Measurements from ENCODE around the gene PPP4R2. TPM values are rescaled to one million over a fixed set of nuclear protein-coding genes. Genes with fewer than 3 reads are reported as not detected.

The PPP4R2 gene
- total RNA-seq, 3 donors from 2014 or later (not counting 1 experiment from before 2014, with no cell fraction given) = 50.4 to 72.8 (median 60.1) TPM

GRCh38 chr3:73101881-73102280, 105.3 kb downstream of the PPP4R2 start:
- intact Hi-C loops (cut with micrococcal nuclease) = loop anchor here (1.0 kb wide), 1 partner anchor 400 kb away; no protein-coding TSS in a partner anchor
- Mint-ChIP-seq H3K36me3 (no peaks in the 10 kb centered on the region), H3K9me3 (no peaks in the 10 kb centered on the region), H3K4me3 (no peak overlapping the region), H3K27me3 (ENCODE audit: low read depth in 2 of 2) (no peaks in the 10 kb centered on the region), H3K4me1 (no peaks in the 10 kb centered on the region), H3K27ac (no peak overlapping the region)
- TF ChIP-seq CTCF (IDR thresholded peaks at IDR 0.05) = no peak
- Histone ChIP-seq H3K9me3 (ENCODE audit: control insufficient read depth, insufficient read depth, low read length) (no peaks in the 10 kb centered on the region), H3K4me1 (ENCODE audit: control insufficient read depth, insufficient read depth, low read length) (no peaks in the 10 kb centered on the region), H3K27ac (ENCODE audit: low read length) (no peak overlapping the region), H3K27me3 (ENCODE audit: control insufficient read depth, insufficient read depth, low read length) (no peaks in the 10 kb centered on the region), H3K36me3 (ENCODE audit: control insufficient read depth, insufficient read depth, low read length) (no peaks in the 10 kb centered on the region), H3K4me3 (ENCODE audit: low read length) (no peak overlapping the region)
- WGBS (ENCODE audit: insufficient coverage) = 60% methylated on average over 1 of the region's 2 CpGs
- no peak for ATAC-seq
- no peak for DNase-seq

DNA sequence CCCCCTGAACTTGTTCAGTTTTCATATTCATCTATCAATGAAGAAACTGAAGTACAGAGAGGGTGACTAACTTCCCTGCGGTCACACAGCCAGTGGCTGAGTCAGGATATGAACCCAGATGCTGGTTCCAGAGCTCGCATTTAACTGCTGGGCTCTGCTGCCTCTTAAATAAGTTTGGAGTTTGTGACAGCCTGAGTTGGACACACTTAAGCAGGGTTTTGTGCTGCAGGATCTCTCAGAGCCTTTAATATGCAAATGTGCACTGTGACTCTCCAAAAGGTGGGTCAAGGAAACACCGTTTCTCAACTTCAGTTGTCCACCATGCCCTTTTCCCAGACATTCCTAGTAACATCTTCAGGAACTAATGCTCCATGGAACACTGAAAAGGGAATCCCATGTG, 110.6 kb downstream of the PPP4R2 start:
- H3K4me3 ChIP-seq (ENCODE audit: low read length) = no peak overlapping the region
- TF ChIP-seq CTCF (IDR thresholded peaks at IDR 0.05) = no peak
- no peaks in the 10 kb centered on the region for H3K27me3 ChIP-seq (ENCODE audit: control insufficient read depth, insufficient read depth, low read length)
- H3K4me1 Mint-ChIP-seq = no peaks in the 10 kb centered on the region
- ATAC-seq = no peak
- no peaks in the 10 kb centered on the region for H3K36me3 ChIP-seq (ENCODE audit: control insufficient read depth, insufficient read depth, low read length)
- no peaks in the 10 kb centered on the region for H3K9me3 Mint-ChIP-seq
- H3K27me3 Mint-ChIP-seq (ENCODE audit: low read depth in 2 of 2) = peaks cover 0 to 7% of the 10 kb centered on the region in 2 donors
- DNase-seq = no peak
- H3K9me3 ChIP-seq (ENCODE audit: control insufficient read depth, insufficient read depth, low read length) = no peaks in the 10 kb centered on the region
- no peak overlapping the region for H3K27ac Mint-ChIP-seq
- H3K4me1 ChIP-seq (ENCODE audit: control insufficient read depth, insufficient read depth, low read length) = no peaks in the 10 kb centered on the region
- 91% methylated on average over 3 of the region's 3 CpGs for WGBS (ENCODE audit: insufficient coverage)
- no peak overlapping the region for H3K4me3 Mint-ChIP-seq
- H3K36me3 Mint-ChIP-seq = no peaks in the 10 kb centered on the region
- H3K27ac ChIP-seq (ENCODE audit: low read length) = no peak overlapping the region
- intact Hi-C loops (cut with micrococcal nuclease) = no loop called here

GRCh38 chr3:73107676-73108187, 111.1 kb downstream of the PPP4R2 start:
- WGBS (ENCODE audit: insufficient coverage) = 95% methylated on average over 5 of the region's 5 CpGs
- no peak overlapping the region for H3K27ac ChIP-seq (ENCODE audit: low read length)
- no peaks in the 10 kb centered on the region for H3K27me3 ChIP-seq (ENCODE audit: control insufficient read depth, insufficient read depth, low read length)
- intact Hi-C loops (cut with micrococcal nuclease) = no loop called here
- no peaks in the 10 kb centered on the region for H3K4me1 Mint-ChIP-seq
- no peak for TF ChIP-seq CTCF (IDR thresholded peaks at IDR 0.05)
- H3K4me1 ChIP-seq (ENCODE audit: control insufficient read depth, insufficient read depth, low read length) = no peaks in the 10 kb centered on the region
- no peak overlapping the region for H3K27ac Mint-ChIP-seq
- H3K9me3 ChIP-seq (ENCODE audit: control insufficient read depth, insufficient read depth, low read length) = no peaks in the 10 kb centered on the region
- peaks cover 0 to 7% of the 10 kb centered on the region in 2 donors for H3K27me3 Mint-ChIP-seq (ENCODE audit: low read depth in 2 of 2)
- no peaks in the 10 kb centered on the region for H3K36me3 Mint-ChIP-seq
- ATAC-seq = no peak
- DNase-seq = no peak
- H3K4me3 ChIP-seq (ENCODE audit: low read length) = no peak overlapping the region
- H3K36me3 ChIP-seq (ENCODE audit: control insufficient read depth, insufficient read depth, low read length) = no peaks in the 10 kb centered on the region
- no peaks in the 10 kb centered on the region for H3K9me3 Mint-ChIP-seq
- no peak overlapping the region for H3K4me3 Mint-ChIP-seq

DNA sequence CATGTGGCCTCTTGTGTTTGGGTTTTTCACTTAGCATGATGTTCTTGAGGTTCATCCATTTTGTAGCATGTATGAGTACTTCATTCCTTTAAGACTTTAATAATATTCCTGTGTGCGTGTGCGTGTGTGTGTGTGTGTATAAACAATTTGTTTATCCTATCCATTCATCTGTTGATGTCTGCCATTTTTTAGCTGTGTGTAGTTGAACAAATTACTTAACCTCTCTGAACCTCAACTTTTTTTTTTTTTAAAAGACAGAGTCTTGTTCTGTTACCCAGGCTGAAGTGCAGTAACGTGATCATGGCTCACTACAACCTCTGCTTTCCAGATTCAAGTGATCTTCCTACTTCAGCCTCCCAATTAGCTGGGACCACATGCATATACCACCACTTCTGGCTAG, 112.1 kb downstream of the PPP4R2 start:
- no peak overlapping the region for H3K4me3 ChIP-seq (ENCODE audit: low read length)
- no peaks in the 10 kb centered on the region for H3K27me3 ChIP-seq (ENCODE audit: control insufficient read depth, insufficient read depth, low read length)
- no peaks in the 10 kb centered on the region for H3K4me1 ChIP-seq (ENCODE audit: control insufficient read depth, insufficient read depth, low read length)
- H3K27ac ChIP-seq (ENCODE audit: low read length) = no peak overlapping the region
- H3K9me3 ChIP-seq (ENCODE audit: control insufficient read depth, insufficient read depth, low read length) = no peaks in the 10 kb centered on the region
- Mint-ChIP-seq H3K9me3 (no peaks in the 10 kb centered on the region), H3K27ac (no peak overlapping the region), H3K4me3 (no peak overlapping the region), H3K27me3 (ENCODE audit: low read depth in 2 of 2) (peaks cover 0 to 7% of the 10 kb centered on the region in 2 donors), H3K4me1 (no peaks in the 10 kb centered on the region), H3K36me3 (no peaks in the 10 kb centered on the region)
- DNase-seq (no peak), ATAC-seq (no peak)
- 78% methylated on average over 1 of the region's 3 CpGs for WGBS (ENCODE audit: insufficient coverage)
- intact Hi-C loops (cut with micrococcal nuclease) = no loop called here
- TF ChIP-seq CTCF (IDR thresholded peaks at IDR 0.05) = no peak
- H3K36me3 ChIP-seq (ENCODE audit: control insufficient read depth, insufficient read depth, low read length) = no peaks in the 10 kb centered on the region

All from natural killer cell (primary cell).